DMS114 treated with DMSO at 0.1 percent for 48 hours (cell line): Measurements from ENCODE around the gene TPM2.
"Not testable (repeated sequence)": the region's sequence is repeated elsewhere in the genome, so short reads cannot be mapped to it uniquely, and the experiment has no call there.

ENCODE experiments used
- DNase-seq: peaks from one replicate; lab custom pipeline; 2025; ENCODE audit not compliant: unreplicated experiment; lab: John Stamatoyannopoulos, UW

The TPM2 gene

DNA sequence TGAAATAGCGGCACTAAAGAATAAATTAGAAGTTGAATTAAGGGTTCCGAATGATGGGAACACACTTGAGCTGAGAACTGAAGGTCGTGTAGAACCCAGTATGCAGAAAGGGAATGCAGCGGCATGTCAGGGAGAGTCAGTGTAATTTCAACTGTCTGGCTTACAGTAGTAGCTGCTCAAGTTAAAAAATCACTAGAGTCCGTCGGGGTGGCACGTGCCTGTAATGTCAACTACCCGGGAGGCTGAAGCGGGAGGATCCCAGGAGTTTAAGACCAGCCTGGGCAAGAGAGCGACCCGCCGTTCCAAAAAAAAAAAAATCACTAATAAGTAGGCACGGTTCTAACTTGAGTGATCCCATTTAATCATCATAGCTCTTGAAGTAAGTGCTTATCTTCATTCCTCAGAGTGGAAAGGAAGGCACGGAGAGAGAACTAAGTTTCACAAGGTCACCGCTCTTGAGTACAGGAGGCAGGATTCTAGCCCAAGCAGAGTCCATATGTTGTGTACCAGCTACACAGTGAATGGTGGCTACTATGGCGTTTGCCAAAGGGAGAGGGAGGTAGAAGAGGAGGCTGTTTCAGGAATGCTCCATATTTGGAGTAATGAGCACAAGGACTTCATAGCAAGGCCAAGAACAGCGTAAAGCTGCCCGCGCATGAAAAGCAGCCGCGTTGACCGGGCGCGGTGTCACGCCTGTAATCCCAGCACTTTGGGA is 32.7 kb downstream of the TPM2 start:
- DNase-seq: no peak

DNA sequence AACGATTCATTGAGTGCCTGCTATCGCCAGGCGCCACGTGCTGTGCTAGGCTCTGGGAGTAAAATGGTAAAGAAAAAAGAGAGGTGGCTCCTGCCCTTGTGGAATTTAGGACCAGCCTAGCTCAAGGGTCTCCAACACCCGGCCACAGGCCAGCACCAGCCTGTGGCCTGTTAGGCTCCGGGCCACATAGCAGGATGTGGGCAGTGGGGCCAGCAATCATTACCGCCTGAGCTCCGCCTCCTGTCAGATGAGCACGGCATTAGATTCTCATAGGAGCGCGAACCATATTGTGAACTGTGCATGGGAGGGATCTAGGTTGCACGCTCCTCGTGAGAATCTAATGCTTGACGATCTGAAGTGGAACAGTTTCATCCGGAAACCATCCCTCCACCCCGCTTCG is 33.4 kb downstream of the TPM2 start:
- DNase-seq: no peak

DNA sequence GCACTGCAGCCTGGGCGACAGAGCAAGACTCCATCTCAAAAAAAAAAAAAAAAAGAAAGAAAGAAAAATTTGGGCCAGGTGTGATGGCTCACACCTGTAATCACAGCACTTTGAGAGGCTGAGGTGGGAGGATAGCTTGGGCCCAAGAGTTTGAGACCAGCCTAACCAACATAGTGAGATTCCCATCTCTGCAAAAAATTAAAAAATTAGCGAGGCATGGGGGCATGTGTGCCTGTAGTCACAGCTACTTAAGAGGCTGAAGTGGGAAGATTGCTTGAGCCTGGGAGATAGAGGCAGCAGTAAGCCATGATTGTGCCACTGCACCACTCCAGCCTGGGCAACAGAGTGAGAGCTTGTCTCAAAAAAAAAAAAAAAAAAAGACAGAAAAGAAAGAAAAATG is 36.1 kb downstream of the TPM2 start:
- DNase-seq: no peak

DNA sequence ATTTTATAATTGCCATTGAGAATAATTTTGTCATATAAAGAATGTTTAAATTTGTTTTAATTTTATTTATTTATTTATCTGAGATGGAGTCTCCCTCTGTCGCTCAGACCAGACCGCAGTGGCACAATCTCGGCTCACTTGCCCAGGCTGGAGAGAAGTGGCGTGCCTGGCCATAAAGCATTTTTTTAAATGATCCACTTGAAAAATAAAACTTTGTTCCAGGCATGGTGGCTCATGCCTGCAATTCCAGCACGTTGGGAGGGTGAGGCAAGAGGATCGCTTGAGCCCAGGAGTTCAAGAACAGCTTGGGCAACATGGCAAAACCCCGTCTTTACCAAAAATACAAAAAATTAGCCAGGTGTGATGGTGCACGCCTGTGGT is 36.9 kb downstream of the TPM2 start:
- no peak for DNase-seq

DNA sequence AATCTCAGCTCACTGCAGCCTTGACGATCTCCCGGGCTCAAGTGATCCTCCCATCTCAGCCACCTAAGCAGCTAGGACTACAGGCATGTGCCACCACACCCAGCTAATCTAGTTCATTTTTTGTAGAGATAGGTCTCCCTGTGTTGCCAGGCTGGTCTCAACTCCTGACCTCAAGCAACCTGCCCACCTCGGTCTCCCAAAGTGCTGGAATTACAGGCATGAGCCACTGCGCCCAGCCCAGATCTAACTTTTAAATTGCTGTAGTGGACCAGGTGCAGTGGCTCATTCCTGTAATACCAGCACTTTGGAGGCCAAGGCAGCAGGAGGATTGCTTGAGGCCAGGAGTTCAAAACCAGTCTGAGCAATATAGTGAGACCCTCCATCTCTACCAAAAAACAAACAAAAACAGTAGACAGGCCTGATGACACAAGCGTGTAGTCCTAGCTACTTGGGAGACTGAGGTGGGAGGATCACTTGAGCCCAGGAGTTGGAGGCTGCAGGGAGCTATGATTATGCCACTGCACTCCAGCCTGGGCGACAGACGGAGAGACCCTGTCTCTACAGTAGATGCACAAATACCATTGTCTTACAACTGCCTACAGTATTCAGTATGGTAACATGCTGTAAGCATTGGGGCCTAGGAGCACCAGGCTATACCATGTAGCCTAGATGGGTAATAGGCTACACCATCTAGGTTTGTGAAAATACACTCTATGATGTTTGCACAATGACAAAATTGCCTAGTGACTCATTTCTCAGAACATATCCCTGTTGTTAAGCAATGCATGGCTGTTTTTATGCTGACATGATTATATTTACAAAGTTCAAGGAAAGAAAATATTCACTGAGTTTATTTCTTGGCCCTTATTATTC is 37.5 kb downstream of the TPM2 start:
- DNase-seq: no peak

DNA sequence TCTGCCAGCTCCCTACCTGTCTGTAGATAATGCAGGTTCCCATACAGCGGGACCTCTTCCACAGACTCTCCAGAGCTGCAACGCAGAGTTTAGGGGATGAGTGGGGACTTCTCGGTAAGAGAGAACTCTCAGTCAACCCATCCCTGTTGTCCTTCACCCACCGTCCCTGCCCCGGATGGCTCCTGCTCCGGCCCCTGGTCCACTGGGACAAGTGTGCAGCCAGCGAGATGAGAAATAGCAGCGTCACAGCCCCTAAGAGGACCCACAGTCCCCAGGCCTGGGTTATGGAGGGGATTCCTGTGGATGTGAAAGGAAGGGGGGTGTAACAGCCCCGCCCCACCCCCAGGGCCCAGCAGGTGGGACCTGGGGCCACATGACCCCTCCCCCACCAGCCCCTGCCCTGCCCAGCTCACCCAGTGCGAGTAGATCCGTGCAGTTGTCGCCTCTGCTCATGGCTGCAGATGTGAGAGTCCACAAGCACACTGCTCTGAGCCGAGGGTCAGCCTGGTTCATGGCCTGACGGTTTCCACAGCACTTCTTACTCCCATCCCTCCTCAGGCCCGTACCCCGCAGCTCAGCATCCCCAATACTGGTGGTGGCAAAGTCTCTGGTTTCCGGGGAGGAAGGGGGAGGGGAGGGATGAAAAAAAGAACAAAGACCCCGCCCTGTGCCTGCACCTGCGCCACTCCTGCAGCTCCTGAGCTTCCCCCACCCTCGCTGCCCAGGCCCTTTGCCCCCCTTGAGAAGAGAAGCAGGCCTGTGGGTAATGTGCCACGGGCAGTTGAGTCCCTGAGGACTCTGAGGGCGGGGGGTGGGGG is 39.2 kb downstream of the TPM2 start, which contains the start of gene SIT1:
Gene SIT1, minus strand, starts transcription at position 591 of the 818 bp plus-strand sequence. Its CDS starts 78 bp downstream, at position 513.
- DNase-seq: no peak

DNA sequence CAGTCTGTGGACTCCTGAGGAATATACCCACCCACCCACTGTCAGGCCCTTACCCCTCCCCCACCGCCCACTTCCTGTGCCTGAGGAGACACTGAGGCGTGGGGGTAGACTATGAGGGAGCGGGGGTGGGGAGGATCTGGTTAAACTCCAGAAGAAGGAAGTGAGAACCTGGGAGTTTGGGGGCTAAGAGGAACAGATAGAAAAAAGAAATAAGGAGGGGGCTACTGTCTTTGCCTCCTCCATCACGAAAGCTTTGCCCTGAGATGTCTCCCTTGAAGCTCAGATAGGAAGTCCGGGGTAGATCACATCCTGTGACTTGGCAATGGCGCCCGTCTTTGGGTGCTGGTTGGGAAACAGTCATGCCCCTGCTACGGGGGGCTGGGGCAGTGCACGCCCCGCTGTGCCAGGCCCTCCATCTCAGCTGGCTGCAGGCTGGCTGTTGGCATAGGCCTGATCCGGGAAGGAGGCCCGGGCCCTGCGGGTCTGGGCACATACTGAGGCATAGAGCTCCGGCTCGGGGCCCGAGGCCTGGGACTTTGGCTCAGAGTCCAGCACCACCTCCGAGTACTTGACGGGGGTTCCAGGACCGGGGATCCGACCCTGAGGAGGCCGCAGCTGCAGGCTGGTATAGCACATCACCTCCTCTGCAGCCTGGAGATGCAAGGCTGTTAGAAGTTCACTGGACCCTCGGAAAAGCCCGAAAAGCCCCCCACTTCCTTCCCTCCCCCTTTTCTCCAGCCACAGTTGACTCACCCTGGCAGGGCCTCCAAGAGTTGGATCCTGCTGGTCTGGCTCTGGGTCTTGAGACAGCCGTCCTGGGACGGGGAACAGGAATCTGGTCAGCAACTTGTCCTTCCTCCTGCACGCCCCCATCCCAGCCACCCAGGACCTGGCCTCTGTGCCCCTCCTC is 40.0 kb downstream of the TPM2 start:
- no peak for DNase-seq

DNA sequence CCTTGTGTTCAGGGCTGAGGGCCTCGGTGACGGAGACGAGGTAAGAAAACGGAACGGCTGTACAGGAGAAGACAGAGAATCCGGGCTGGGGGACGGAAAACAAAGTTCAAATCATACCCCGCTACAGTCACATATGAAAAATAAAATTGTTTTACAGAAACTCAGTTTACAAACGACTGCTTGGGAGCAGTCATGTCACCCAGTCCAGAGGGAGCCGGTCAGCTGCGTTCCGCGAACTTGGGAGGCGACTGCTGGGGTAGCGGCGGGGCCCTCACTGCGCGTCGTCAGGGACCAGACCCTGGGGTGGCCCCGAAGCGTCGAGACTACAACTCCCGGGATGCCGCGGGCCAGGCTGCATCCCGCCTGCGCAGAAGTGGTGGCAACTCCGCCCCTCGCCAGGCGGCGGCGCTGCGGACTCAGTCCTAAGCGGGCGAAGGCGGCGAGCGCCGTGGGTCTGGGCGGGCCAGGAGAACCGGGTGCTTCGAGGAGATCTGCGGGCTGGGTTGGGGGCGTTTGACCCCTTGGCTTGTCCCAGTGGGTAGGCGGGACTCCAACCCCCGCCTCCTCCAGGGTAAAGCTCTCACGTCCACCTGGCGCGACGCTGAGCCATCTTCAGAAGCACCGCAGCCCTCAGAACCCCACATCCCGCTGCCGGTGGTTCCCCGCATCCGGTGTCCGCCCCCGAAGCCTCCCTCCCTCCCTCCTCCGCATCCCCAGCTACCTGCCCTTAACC is 43.0 kb downstream of the TPM2 start:
- DNase-seq: peak; percentile 64

DNA sequence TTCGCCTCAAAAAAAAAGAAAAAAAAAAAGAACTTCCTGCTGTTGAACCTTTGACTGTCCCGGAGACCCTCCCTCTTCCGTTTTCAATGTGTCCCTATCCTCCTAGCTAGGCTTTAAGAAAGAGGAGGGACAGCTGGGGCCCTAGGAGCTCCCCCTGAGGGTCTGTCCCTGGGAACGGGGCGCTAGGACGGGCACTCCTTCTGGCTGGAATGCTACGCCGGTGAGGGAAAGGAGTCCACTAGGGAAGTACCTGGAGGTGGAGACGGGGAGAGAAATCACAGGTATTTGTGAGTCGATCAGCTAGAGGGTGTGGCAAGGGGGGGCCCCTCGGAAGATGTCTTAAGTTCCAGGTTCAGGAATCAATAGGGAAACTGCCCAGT is 43.6 kb downstream of the TPM2 start:
- no peak for DNase-seq

DNA sequence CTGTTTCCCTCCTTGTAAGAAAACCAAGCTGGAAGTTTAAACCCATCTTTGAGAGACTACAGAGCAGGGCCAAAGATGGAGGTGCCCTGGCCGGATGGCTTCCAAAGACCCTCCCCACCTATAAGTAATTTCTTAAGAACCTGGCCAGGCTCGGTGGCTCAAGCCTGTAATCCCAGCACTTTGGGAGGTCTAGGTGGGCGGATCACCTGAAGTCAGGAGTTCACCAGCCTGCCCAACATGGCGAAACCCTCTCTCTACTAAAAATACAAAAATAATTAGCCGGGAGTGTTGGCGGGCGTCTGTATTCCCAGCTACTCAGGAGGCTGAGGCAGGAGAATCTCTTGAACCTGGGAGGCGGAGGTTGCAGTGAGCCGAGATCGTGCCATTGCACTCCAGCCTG is 44.0 kb downstream of the TPM2 start:
- DNase-seq: not testable (repeated sequence)

DNA sequence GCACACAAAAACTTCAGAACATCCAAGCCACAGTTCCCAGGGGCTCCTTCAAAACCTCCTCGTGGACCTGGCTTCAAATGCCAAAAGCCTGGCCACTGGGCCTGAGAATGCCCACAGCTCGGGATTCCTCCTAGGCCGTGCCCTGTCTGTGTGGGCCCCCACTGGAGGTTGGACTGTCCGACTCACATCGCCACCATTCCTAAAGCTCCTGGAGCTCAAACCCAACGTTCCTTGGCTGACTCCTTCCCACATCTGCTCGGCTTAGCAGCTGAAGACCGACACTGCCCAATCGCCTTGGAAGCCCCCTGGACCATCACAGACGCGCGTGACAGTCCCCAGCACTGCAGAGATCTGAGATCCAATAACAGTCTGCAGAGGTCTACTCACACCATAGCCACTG is 46.7 kb downstream of the TPM2 start:
- DNase-seq: no peak

DNA sequence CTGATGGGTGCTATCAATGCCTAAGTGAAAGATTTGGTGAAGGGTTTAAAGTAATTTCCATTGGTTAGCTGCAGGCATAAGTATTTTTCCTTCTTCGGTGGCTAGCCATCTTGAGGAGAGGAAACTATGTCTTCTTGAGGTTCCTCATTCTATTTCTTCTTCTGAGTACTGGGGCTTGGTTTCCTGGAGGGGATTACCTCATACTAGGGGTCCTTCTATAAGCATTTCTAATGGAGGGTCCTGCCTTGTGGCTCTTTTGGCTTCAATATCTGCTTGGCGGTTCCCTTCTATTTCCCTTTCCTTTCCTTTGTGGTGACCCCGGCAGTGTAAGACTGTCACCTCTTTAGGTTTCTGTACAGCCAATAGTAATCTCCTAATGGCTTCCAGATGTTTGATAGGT is 48.2 kb downstream of the TPM2 start:
- DNase-seq: not testable (repeated sequence)

DNA sequence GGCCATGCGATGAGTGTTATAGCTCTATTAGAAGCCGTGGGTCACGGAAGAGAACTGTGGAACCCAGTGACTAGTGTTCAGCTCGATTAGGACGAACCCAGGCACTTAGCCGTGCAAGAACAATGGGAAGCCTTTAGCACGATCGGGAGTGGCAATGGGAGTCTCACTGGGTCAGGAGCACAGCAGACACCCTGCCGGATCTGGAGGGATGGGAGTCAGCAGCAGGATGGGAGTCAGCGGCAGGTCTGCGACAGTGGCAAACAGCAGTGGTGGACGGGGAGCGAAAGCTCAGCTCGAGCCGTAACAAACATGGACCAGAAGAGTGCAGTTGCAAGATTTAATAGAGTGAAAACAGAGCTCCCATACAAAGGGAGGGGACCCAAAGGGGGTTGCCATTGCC is 49.3 kb downstream of the TPM2 start:
- not testable (repeated sequence) for DNase-seq

DNA sequence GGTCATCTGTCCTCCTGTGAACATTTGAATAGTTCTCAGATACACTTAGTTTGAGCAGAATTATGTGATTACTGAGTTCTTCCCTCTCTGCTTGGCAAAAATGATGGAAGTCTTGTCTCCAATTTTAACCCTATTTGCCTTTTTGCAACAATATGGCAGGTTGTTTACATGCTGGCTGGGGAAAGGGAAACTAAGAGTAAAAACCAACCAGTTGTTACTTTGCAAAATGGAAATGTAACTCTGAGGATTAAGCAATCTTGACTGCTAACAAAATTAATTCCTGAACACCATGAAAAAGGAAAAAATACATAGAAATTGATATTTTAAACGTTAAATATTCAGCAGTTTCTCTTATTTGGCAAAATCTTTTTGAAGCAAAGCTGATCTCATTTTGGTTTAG is 50.1 kb downstream of the TPM2 start:
- no peak for DNase-seq

DNA sequence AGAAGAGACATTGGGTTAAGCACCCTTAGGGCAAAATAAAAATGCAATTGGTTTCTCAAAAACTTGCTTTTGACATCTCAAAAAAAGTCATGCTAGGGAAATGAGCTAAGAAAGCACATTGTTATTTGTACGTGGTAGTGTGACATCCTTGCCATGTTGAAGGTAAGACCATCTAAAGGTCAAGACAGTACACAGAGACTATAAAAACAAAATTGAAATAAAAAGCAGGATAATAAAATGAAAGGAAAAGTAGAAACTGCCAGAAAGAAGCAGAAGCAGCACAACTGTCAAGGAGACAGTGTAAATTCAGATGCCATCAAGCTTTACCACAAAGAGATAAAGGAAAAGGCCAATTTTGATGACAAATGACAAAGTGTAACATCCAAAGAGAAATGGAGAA is 50.5 kb downstream of the TPM2 start:
- DNase-seq: not testable (repeated sequence)

DNA sequence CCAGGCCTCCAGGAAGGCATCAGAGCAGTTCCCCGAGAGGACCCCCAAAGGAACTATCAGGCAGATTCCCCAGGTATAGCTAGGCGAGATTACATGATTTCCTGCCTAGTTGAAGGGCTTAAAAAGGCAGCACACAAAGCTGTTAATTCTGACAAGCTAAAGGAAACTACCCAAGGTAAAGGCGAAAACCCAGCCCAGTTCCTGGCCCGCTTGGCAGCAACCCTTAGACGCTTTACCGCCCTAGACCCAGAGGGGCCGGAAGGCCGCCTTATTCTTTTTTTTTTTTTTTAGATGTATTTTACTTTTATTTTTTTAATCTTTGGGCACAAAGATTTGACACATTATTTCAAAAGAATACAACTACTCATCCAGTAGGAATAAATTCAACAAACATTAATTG is 51.0 kb downstream of the TPM2 start:
- not testable (repeated sequence) for DNase-seq

DNA sequence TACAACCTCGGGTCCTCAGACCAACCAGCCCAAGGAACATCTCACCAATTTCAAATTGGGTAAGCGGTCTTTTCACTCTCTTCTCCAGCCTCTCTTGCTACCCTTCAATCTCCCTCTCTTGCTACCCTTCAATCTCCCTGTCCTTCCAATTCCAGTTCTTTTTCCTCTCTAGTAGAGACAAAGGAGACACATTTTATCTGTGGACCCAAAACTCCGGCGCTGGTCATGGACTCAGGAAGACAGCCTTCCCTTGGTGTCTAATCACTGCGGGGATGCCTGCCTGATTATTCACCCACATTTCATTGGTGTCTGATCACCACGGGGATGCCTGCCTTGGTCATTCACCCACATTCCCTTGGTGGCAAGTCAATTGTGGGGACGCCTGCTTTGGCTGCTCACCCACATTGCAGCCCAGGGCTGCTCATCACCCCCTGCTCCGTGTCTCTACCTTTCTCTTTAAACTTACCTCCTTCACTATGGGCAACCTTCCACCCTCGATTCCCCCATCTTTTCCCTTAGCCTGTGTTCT is 52.2 kb downstream of the TPM2 start:
- DNase-seq: not testable (repeated sequence)

DNA sequence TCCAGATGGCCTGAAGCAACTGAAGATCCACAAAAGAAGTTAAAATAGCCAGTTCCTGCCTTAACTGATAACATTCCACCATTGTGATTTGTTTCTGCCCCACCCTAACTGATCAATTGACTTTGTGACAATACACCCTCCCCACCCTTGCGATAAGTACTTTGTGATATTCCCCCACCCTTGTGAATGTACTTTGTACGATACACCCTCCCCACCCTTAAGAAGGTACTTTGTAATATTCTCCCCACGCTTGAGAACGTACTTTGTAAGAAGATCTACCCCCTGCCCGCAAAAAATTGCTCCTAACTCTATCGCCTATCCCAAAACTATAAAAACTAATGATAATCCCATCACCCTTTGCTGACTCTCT is 52.9 kb downstream of the TPM2 start:
- not testable (repeated sequence) for DNase-seq

DNA sequence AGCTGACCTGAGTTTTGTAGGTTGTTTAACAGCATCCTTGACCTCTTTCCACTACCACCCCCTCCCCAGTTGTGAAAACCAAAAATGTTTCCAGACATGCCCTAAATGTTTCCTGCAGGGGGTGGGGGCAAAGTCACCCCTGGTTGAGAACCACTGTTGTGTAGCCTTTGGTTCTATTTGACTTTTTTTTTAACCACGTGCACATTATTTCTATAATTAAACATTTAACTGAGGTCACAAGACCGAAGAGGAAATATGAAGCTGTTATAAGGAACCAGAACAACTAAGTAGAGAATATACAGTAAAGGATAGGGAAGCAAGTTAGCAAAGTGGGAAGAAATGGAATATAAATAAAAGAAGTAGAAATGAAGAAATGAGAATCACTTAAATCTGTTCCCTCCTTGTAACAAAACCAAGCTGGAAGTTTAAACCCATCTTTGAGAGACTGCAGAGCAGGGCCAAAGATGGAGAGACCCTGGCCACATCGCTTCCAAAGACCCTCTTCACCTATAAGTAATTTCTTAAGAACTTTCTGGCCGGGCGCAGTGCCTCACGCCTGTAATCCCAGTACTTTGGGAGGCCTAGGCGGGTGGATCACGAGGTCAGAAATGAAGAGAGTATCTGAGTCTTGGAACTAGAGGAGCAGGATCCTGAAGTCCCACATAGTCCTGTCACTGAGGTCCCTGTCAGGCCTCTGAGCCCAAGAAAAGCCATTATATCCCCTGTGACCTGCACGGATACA is 53.4 kb downstream of the TPM2 start:
- no peak for DNase-seq
